PC-3 (cell line): ENCODE data around the gene HSF4. TPM values are rescaled to one million over a fixed set of nuclear protein-coding genes. Genes with fewer than 3 reads are reported as not detected.

Source experiments
- ATAC-seq: fragments of 200-7000 bp; cut with Tn5 transposase; 2 replicates; pipeline ENCODE4 v1.9.1; 2020; ENCODE audit warnings: mild to moderate bottlenecking, moderate library complexity
- BruUV-seq: library from RNA; stranded (reverse); fragments of 400-500 nt; replicated peaks from 2 replicates; lab custom pipeline; 2021; lab: Mats Ljungman, UMichigan
- CTCF ChIA-PET: fragments of 300-600 bp; sonication (Branson Sonifier 250); formaldehyde crosslinking; loops from one replicate; lab custom pipeline; 2022; ENCODE audit warnings: antibody characterized with exemption; lab: Charles Lee
- POLR2A ChIA-PET: fragments of 300-600 bp; sonication (Branson Sonifier 250); formaldehyde crosslinking; loops from one replicate; lab custom pipeline; 2022; ENCODE audit warnings: antibody characterized with exemption; ENCODE audit not compliant: unreplicated experiment; lab: Charles Lee
- DNase-seq: peaks from one replicate; pipeline ENCODE4 v3.0.0-alpha.2; 2015
- H2AFZ ChIP-seq: fragments of 300-600 bp; sonication (generic); 2 replicates; pipeline ENCODE4 v1.6.0; 2016; ENCODE audit warnings: antibody characterized with exemption, low read length
- H3F3A ChIP-seq: fragments of 300-600 bp; sonication (generic); one replicate; pipeline ENCODE4 v1.6.0; 2017; ENCODE audit warnings: antibody characterized with exemption, low read length, control low read depth, mild to moderate bottlenecking; ENCODE audit not compliant: unreplicated experiment
- H3K27ac ChIP-seq: fragments of 300-600 bp; sonication (generic); 2 replicates; pipeline ENCODE4 v1.5.1; 2016; ENCODE audit warnings: mild to moderate bottlenecking, low read length
- H3K27me3 ChIP-seq: fragments of 300-600 bp; sonication (generic); 2 replicates; pipeline ENCODE4 v1.6.1; 2016; ENCODE audit warnings: low read length, mixed read lengths
- H3K36me3 ChIP-seq: fragments of 300-600 bp; sonication (generic); 2 replicates; pipeline ENCODE4 v1.6.1; 2016; ENCODE audit warnings: low read depth, mixed run types, low read length, mixed read lengths
- H3K4me1 ChIP-seq: fragments of 300-600 bp; sonication (generic); 2 replicates; pipeline ENCODE4 v1.5.1; 2016; ENCODE audit warnings: low read length; ENCODE audit not compliant: insufficient read depth
- H3K4me2 ChIP-seq: fragments of 300-600 bp; sonication (generic); 2 replicates; pipeline ENCODE4 v1.6.0; 2016; ENCODE audit warnings: low read length
- H3K4me3 ChIP-seq: fragments of 300-600 bp; sonication (generic); 2 replicates; pipeline ENCODE4 v1.5.1; 2016; ENCODE audit warnings: mild to moderate bottlenecking, low read length, mixed read lengths
- H3K79me2 ChIP-seq: fragments of 300-600 bp; sonication (generic); 2 replicates; pipeline ENCODE4 v1.6.1; 2017; ENCODE audit warnings: low read length, mixed read lengths
- H3K9ac ChIP-seq: fragments of 300-600 bp; sonication (generic); 2 replicates; pipeline ENCODE4 v1.6.0; 2016; ENCODE audit warnings: mild to moderate bottlenecking, low read length
- H3K9me2 ChIP-seq: fragments of 300-600 bp; sonication (generic); replicated peaks from 2 replicates; pipeline ENCODE4 v1.6.1; 2016; ENCODE audit warnings: mixed run types, low read length, mixed read lengths
- H3K9me3 ChIP-seq: fragments of 300-600 bp; sonication (generic); 2 replicates; pipeline ENCODE4 v1.6.1; 2016; ENCODE audit warnings: low read length, mixed read lengths
- H4K20me1 ChIP-seq: fragments of 300-600 bp; sonication (generic); 2 replicates; pipeline ENCODE4 v1.6.1; 2016; ENCODE audit warnings: low read length, mixed read lengths
- EZH2 ChIP-seq: fragments of 300-600 bp; sonication (generic); IDR thresholded peaks from one replicate; pipeline ENCODE4 v1.6.1; 2017; ENCODE audit warnings: antibody characterized with exemption, mild to moderate bottlenecking, low read length; ENCODE audit not compliant: unreplicated experiment
- EZH2phosphoT487 ChIP-seq: fragments of 300-600 bp; sonication (generic); IDR thresholded peaks from 2 replicates; pipeline ENCODE4 v1.6.1; 2018; ENCODE audit warnings: mild to moderate bottlenecking, antibody characterized with exemption, low read length, borderline replicate concordance
- intact Hi-C: fragments of 100-400 bp; cut with micrococcal nuclease; formaldehyde crosslinking; loops from 2 replicates; pipeline ENCODE4 v1.9.0; 2023
- total RNA-seq: library from RNA; depleted of rRNA; stranded (reverse); fragments of >200 nt; gene quantifications from 2 replicates; pipeline ENCODE4 v1.2.3, GENCODE V29; 2014
- TF ChIP-seq, protein P1 (sequence below): fragments of 300-600 bp; sonication (generic); conservative IDR thresholded peaks from 2 replicates; pipeline ENCODE4 v1.5.1; 2017; ENCODE audit warnings: antibody characterized with exemption, low read depth, mild to moderate bottlenecking, low read length

Gene HSF4
- total RNA-seq, 1 experiment from 2014 or later = 20.6 TPM

DNA sequence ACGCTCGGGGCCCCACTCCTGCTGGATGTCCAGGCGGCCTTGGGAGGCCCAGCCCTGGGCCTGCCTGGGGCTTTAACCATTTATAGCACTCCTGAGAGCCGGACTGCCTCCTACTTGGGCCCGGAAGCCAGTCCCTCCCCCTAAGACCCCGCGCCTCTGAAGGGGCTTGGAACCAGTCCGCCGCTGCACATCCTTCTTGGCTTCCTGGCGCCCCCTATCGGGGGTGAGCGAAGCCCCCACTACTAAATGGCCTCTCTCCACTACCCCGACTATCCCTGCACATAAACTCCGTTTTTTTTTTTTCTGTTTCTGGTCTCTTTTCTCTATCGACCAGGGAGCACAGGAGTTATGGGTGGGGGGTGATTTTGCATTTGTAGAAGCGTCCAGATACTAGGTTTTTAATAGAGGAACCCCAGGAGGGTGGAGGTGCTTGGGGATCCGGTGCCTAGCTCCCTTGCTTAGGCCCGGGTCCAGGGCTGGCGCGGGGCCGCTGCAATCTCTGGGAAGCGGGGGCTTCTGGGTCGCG is 5.2 kb downstream of the HSF4 start:
- Histone ChIP-seq H3K9me2 (no peaks in the 10 kb centered on the region), H3K27me3 (no peaks in the 10 kb centered on the region), H3F3A (no peaks in the 10 kb centered on the region), H3K9me3 (no peaks in the 10 kb centered on the region), H3K27ac (peak overlapping the region; percentile 76), H3K79me2 (peaks cover 11% of the 10 kb centered on the region), H3K4me3 (peak overlapping the region; percentile 68), H2AFZ (peak overlapping the region; percentile 88), H3K4me2 (peak overlapping the region; percentile 94), H3K36me3 (no peaks in the 10 kb centered on the region), H3K9ac (peak overlapping the region; percentile 75), H4K20me1 (no peaks in the 10 kb centered on the region), H3K4me1 (peaks cover 30% of the 10 kb centered on the region)
- no peak for ATAC-seq
- TSS peak; percentile 83 for BruUV-seq
- intact Hi-C loops = no loop called here
- ChIA-PET CTCF (interaction anchor here (1.0 kb wide), 1 partner anchor 14 kb away, joined by 10 read pairs; no protein-coding TSS in a partner anchor), POLR2A (interaction anchor here (0.5 kb wide), 1 partner anchor 19 kb away, joined by 3 read pairs; no protein-coding TSS in a partner anchor)
- TF ChIP-seq, protein P1, sequence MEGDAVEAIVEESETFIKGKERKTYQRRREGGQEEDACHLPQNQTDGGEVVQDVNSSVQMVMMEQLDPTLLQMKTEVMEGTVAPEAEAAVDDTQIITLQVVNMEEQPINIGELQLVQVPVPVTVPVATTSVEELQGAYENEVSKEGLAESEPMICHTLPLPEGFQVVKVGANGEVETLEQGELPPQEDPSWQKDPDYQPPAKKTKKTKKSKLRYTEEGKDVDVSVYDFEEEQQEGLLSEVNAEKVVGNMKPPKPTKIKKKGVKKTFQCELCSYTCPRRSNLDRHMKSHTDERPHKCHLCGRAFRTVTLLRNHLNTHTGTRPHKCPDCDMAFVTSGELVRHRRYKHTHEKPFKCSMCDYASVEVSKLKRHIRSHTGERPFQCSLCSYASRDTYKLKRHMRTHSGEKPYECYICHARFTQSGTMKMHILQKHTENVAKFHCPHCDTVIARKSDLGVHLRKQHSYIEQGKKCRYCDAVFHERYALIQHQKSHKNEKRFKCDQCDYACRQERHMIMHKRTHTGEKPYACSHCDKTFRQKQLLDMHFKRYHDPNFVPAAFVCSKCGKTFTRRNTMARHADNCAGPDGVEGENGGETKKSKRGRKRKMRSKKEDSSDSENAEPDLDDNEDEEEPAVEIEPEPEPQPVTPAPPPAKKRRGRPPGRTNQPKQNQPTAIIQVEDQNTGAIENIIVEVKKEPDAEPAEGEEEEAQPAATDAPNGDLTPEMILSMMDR = peak; percentile 63
- TF ChIP-seq EZH2phosphoT487 (no peak), EZH2 (no peak)
- DNase-seq = no peak

DNA sequence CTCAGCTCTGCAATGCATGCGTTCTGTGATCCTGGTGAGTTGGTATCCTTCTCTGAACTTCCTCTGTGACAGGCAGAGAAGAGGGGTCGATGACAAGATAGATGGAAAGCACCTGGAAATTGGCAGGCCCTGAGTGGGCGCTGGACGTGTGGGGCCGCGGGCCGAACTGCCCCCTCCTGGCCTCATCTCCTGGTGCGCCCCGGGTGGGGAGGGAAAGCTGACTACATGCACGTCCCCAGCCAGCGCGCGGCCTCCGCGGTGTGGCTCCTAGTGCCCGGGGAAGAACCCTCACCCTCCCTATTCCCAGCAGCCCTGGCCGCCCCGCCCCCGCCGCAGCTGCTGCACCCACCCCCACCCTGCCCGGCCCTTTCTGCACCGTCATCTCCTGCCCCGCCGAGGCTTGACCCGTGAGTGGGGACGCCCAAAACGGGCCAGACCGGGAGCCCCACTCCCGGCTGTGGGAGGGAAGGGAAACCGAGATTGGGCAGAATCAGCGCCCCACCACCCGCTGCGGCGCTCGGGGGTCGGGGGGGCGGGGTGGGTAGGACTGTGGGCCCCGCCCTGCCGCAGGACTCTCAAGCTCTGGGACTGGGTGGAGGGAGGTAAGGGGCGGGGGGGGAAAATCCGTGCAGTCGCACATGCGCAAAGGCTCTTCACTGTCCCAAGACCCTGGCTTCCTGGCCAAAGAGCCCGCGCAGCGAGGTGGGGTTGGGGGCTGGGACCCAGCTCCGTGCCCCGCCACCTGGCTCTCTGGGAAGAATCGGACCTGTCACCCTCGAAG is 5.8 kb downstream of the HSF4 start, which contains the start of gene NOL3:
Gene NOL3 (plus strand): TSS at position 371 of the 781 bp plus-strand sequence.
- Histone ChIP-seq H3K9me2 (no peaks in the 10 kb centered on the region), H3K9me3 (no peaks in the 10 kb centered on the region), H3K9ac (peak within 1 kb of the TSS; percentile 75), H3K27me3 (no peaks in the 10 kb centered on the region), H2AFZ (peak within 1 kb of the TSS; percentile 88), H3F3A (no peaks in the 10 kb centered on the region), H3K4me3 (peak within 1 kb of the TSS; percentile 68), H3K4me2 (peak within 1 kb of the TSS; percentile 94), H3K36me3 (no peaks in the 10 kb centered on the region), H3K27ac (peak within 1 kb of the TSS; percentile 76), H3K4me1 (peaks cover 37% of the 10 kb centered on the region), H3K79me2 (peaks cover 17% of the 10 kb centered on the region), H4K20me1 (no peaks in the 10 kb centered on the region)
- ChIA-PET POLR2A (interaction anchor here (0.5 kb wide), 2 partner anchors 20 to 77 kb away, joined by 3 read pairs; partner anchors contain the start of gene FHOD1), CTCF (interaction anchor here (0.6 to 1.0 kb wide), 2 partner anchors 13 to 15 kb away, joined by 3 to 10 read pairs; no protein-coding TSS in a partner anchor)
- ATAC-seq (peak; percentile 42), DNase-seq (peak; percentile 80)
- intact Hi-C loops = no loop called here
- TF ChIP-seq EZH2 = no peak
- TF ChIP-seq, protein P1 = no peak
- no peak for TF ChIP-seq EZH2phosphoT487
- no TSS peak for BruUV-seq
